HUES48 (cell line): Measurements from ENCODE around the gene YY1.
"Not testable (repeated sequence)": the region's sequence is repeated elsewhere in the genome, so short reads cannot be mapped to it uniquely, and the experiment has no call there.

Source experiments
- H3K27ac ChIP-seq: one replicate; pipeline ENCODE4 v1.7.0; 2013; ENCODE audit warnings: low read depth, low read length, inconsistent platforms
- H3K27me3 ChIP-seq: 2 replicates; pipeline ENCODE4 v1.6.1; 2013; ENCODE audit warnings: mild to moderate bottlenecking, low read length; ENCODE audit not compliant: control insufficient read depth, insufficient read depth
- H3K36me3 ChIP-seq: 2 replicates; pipeline ENCODE4 v1.6.1; 2013; ENCODE audit warnings: low read length; ENCODE audit not compliant: control insufficient read depth, insufficient read depth
- H3K4me1 ChIP-seq: 2 replicates; pipeline ENCODE4 v1.6.1; 2013; ENCODE audit warnings: mild to moderate bottlenecking, low read length; ENCODE audit not compliant: control insufficient read depth, insufficient read depth
- H3K4me3 ChIP-seq: 2 replicates; pipeline ENCODE4 v1.5.1; 2013; ENCODE audit warnings: mild to moderate bottlenecking, low read depth, low read length
- H3K9ac ChIP-seq: 2 replicates; pipeline ENCODE4 v1.6.1; 2013; ENCODE audit warnings: mild to moderate bottlenecking, low read depth, low read length, moderate library complexity
- H3K9me3 ChIP-seq: 2 replicates; pipeline ENCODE4 v1.6.1; 2013; ENCODE audit warnings: low read length; ENCODE audit not compliant: control insufficient read depth, insufficient read depth

YY1 gene

DNA sequence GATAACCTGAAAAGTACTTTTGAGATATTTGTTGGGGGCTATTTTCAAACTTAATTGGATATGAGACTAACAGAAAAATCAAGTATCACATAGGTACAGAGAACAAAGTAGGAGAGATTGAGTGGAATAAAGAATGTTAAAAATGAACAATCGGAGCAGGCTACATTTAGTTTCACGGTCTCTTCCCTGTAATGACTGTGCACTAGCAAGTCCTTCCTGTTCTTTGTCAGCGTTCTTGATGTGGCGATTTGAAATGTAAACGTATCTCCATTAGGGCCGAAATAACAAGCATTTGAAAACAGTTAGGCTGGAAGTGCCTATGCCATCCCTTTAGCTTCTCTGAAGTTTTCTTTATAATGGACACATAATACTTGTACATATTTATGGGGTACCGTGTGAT lies 36.3 kb downstream of the YY1 start:
- H3K4me3 ChIP-seq = no peak overlapping the region
- no peak overlapping the region for H3K9ac ChIP-seq
- no peaks in the 10 kb centered on the region for H3K27me3 ChIP-seq
- H3K9me3 ChIP-seq = no peaks in the 10 kb centered on the region
- H3K36me3 ChIP-seq = peaks cover 42% of the 10 kb centered on the region
- H3K27ac ChIP-seq = peak overlapping the region; percentile 50
- H3K4me1 ChIP-seq = peaks cover 23% of the 10 kb centered on the region; the same call in 1 of the 2 replicates

- H3K4me3 ChIP-seq = no peak overlapping the region
- peaks cover 47% of the 10 kb centered on the region for H3K36me3 ChIP-seq
- H3K27me3 ChIP-seq = no peaks in the 10 kb centered on the region
- no peaks in the 10 kb centered on the region for H3K9me3 ChIP-seq
- H3K9ac ChIP-seq = no peak overlapping the region
- no peak overlapping the region for H3K27ac ChIP-seq
- peaks cover 27% of the 10 kb centered on the region; the same call in 1 of the 2 replicates for H3K4me1 ChIP-seq
These were observed 39.8 kb downstream of the YY1 start for GRCh38 chr14:100278702-100279101.

- Histone ChIP-seq H3K27ac (no peak overlapping the region), H3K4me3 (no peak overlapping the region), H3K36me3 (peaks cover 46% of the 10 kb centered on the region)
These were observed 40.2 kb downstream of the YY1 start for GRCh38 chr14:100279133-100279532.

DNA sequence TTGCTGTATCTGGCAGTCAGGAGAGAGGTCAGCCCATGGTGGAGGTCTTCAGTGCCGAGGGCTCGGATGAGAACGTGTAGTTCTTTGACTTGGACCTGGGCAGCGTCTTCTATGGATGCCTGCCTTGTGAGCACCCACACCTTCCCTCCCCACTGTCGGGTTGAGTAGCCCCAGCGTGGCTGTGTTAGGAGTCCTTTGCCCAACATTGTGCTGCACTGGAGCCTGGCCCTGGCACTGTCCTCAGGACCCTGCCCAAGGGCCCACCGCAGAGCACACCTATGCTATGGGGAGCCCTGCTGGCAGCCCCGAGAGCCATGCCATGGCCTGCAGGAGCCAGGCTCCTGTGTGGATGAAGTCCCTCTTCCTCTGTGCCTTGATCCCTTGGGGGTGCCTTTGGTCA lies 40.6 kb downstream of the YY1 start:
- H3K36me3 ChIP-seq = peaks cover 41% of the 10 kb centered on the region
- H3K27ac ChIP-seq = no peak overlapping the region
- H3K9ac ChIP-seq = no peak overlapping the region
- H3K27me3 ChIP-seq = no peaks in the 10 kb centered on the region
- peaks cover 24% of the 10 kb centered on the region for H3K4me1 ChIP-seq
- H3K4me3 ChIP-seq = no peak overlapping the region
- H3K9me3 ChIP-seq = no peaks in the 10 kb centered on the region

More at GRCh38 chr14:100279133-100279532, 40.2 kb downstream of the YY1 start:
- Histone ChIP-seq H3K4me1 (peaks cover 24% of the 10 kb centered on the region), H3K9me3 (no peaks in the 10 kb centered on the region), H3K9ac (no peak overlapping the region), H3K27me3 (no peaks in the 10 kb centered on the region)

DNA sequence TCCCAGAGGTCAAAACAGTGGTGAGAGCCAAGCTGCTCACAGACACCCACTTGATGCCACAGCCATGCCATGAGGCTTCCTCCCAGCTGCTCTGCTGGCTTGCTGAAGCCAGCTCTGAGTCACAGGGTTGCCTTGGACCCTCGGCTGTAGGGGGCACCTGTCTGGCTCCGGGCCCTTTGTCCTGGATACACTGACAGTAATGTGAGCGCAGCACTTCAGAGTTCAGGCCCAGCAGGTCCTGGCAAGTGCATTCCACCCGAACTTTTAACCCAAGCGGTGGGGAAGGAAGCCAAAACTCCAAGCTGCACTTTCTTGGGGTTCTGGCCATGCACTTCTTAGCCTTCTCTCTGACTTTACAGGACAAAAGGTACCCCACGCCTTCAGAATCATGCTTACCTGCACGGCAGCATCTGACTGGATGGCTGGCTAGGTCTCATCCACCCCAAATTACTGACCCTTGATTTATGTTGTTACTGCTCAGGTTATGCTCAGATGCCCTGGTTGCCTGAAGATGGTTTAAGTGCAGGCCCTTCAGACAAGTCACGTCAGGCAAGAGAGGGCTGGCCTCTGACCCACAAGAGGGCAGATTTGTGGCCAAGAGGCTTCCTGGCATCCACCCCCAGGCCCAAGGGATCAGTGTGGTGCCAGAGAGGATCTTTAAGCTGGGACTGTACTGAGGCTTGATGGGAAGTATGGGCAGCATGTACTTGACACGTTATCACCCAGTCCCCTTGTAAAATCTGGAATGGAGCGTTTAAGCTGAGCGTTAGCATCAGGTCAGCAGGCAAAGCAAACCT lies 42.5 kb downstream of the YY1 start:
- Histone ChIP-seq H3K9ac (no peak overlapping the region), H3K36me3 (peaks cover 33% of the 10 kb centered on the region), H3K27me3 (no peaks in the 10 kb centered on the region), H3K9me3 (no peaks in the 10 kb centered on the region), H3K4me1 (peaks cover 12% of the 10 kb centered on the region), H3K27ac (no peak overlapping the region), H3K4me3 (no peak overlapping the region)

DNA sequence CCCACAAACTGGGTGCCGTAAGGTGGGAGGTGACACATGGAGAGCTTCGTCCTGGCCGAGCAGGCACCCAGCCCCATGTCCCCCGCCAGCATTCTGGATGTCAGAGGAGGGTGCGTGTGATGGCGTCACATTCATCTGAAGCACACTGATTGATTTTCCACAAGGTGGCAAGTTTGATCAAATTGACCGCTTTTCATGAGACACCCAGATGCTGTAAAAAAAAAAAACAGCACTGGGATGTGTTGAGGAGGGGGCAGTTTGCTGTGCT lies 43.1 kb downstream of the YY1 start:
- Histone ChIP-seq H3K27ac (no peak overlapping the region), H3K4me3 (no peak overlapping the region), H3K9me3 (no peaks in the 10 kb centered on the region), H3K36me3 (peaks cover 28% of the 10 kb centered on the region), H3K9ac (no peak overlapping the region), H3K27me3 (no peaks in the 10 kb centered on the region), H3K4me1 (peaks cover 12% of the 10 kb centered on the region)

GRCh38 chr14:100282766-100283419 lies 43.9 kb downstream of the YY1 start:
- H3K4me1 ChIP-seq = peaks cover 12% of the 10 kb centered on the region
- H3K27ac ChIP-seq = peak overlapping the region; percentile 2
- no peaks in the 10 kb centered on the region for H3K27me3 ChIP-seq
- no peak overlapping the region for H3K4me3 ChIP-seq
- no peak overlapping the region for H3K9ac ChIP-seq
- no peaks in the 10 kb centered on the region for H3K9me3 ChIP-seq
- peaks cover 19% of the 10 kb centered on the region for H3K36me3 ChIP-seq

DNA sequence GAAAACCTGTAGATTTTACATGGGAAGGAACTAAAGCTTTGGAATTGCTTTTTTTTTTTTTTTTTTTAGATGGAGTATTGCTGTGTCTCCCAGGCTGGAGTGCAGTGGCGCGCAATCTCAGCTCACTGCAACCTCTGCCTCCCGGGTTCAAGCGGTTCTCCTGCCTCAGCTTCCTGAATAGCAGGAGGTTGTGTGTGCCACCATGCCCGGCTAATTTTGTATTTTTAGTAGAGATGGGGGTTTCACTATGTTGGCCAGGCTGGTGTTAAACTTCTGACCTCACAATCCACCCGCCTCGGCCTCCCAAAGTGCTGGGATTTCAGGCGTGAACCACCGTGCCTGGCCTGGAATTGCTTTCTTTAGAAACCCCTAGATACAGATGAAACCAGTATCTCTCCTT lies 44.5 kb downstream of the YY1 start:
- not testable (repeated sequence) for H3K27ac ChIP-seq
- H3K4me1 ChIP-seq = peaks cover 12% of the 10 kb centered on the region

GRCh38 chr14:100283984-100284881 lies 45.3 kb downstream of the YY1 start:
- Histone ChIP-seq H3K36me3 (peaks cover 12% of the 10 kb centered on the region; the same call in 1 of the 2 replicates), H3K27ac (peak overlapping the region; percentile 78), H3K4me1 (peaks cover 12% of the 10 kb centered on the region), H3K27me3 (no peaks in the 10 kb centered on the region), H3K9me3 (no peaks in the 10 kb centered on the region), H3K4me3 (no peak overlapping the region; the same call in 1 of the 2 replicates), H3K9ac (0 out of 2 replicates have a peak overlapping the region, but pooled peaks have one; percentile 11)

More for the DNA sequence above, 44.5 kb downstream of the YY1 start:
- H3K27me3 ChIP-seq, H3K9ac ChIP-seq, H3K4me3 ChIP-seq, H3K9me3 ChIP-seq: not testable (repeated sequence)
- peaks cover 14% of the 10 kb centered on the region for H3K36me3 ChIP-seq

- Histone ChIP-seq H3K27ac (peak overlapping the region; percentile 78), H3K9me3 (no peaks in the 10 kb centered on the region)
These were observed 46.3 kb downstream of the YY1 start for GRCh38 chr14:100285021-100285912.

More at GRCh38 chr14:100285021-100285912, 46.3 kb downstream of the YY1 start:
- peak overlapping the region; percentile 78 for H3K4me3 ChIP-seq
- H3K9ac ChIP-seq = peak overlapping the region; percentile 93
- H3K4me1 ChIP-seq = peaks cover 11% of the 10 kb centered on the region
- H3K36me3 ChIP-seq = peaks cover 14% of the 10 kb centered on the region; the same call in 1 of the 2 replicates
- H3K27me3 ChIP-seq = no peaks in the 10 kb centered on the region
